Activated T-cell treated with anti-CD3 and anti-CD28 coated beads, Interleukin-2, amount 50 U/mL, for 1 hour (primary cell): ENCODE measurements around the gene LRP1.

Source experiments
- DNase-seq: peaks from one replicate; pipeline ENCODE4 v3.0.0-alpha.2; 2020

LRP1 gene

DNA sequence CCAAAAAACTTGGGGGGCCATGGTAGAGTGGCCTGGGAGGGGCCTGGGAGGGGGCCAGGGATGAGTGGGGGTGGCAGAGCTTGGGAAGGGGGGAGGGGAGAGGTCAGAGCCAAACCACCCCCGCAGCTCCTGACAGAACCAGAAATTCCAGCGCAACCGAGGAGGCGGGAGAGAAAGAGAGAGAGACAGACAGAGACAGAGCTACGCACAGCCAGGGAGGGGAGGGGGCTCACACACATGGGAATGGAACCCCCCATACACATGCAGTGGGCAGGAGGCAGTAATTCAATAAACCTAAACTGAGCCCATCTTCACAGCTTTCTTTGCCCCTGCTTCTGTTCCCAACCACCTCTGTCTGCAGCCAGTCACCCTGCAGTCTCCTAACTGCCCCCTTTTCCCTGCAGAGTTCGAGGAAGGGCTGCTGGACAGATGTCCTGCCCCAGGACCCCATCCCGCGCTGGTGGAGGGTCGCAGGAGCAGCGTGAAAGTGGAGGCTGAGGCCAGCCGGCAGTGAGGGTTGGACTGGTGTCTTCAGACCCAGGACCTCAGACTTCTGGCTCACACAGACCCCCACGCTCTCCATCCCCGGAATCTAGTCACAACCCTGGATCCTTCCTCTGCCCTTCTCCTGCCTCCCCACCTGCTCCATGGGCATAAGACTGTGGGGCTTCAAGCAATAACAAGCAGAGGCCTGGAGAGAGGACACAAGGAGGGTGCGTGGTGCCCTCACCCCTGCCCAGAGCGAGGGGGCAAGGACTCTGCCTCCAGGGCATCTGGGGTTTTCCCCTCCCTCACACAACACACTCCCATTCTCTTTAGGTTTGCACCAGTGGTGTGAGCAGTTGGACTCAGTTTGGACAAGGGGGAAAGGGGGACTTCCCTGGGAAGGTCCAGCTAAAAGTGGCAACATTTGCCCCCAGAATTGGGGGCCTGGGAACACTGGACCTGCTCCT, 33.8 kb upstream of the LRP1 start:
- DNase-seq, result no peak

DNA sequence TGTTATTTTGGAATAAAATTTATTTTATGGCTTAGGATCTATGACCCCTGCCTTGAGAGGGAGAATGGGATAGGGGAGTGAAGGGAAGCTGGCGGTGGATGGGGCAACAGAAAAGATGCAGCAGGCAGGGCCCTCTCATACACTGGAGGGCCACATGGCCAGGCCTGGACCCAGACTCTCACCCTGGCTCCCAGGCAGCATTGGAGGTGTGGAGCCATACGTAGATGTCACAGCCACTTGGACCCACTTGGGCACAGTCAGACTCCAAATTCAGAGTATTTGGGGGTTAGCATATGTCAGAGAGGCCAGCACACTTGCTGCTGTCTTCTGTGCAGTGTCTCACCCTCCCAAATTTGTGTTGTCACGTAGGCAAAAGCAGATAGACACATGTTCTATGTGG, 32.8 kb upstream of the LRP1 start:
- no peak for DNase-seq

DNA sequence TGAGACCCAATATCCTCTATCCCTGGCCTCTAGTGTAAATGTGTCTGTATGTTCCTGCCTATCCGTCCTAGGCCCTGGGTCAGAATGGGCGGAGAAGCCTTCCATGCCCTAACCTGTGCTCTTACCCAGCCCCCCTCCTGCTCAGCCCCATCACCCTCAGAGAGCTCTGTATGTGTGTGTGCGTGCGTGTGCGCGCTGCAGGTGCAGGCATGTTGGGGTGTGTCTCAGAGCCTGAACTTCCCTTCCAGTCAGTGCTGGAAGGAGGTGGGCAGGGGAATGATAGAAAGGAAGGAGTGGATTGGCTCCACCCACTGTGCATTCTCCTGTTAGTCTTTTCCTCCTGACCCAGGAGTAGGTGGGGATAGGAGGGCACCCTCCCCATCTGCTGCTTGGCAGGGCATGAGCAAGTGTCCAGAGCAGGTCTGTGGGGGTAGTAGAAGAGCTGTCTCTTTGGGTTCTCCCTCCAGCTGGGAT, 32.1 kb upstream of the LRP1 start:
- DNase-seq, result no peak

DNA sequence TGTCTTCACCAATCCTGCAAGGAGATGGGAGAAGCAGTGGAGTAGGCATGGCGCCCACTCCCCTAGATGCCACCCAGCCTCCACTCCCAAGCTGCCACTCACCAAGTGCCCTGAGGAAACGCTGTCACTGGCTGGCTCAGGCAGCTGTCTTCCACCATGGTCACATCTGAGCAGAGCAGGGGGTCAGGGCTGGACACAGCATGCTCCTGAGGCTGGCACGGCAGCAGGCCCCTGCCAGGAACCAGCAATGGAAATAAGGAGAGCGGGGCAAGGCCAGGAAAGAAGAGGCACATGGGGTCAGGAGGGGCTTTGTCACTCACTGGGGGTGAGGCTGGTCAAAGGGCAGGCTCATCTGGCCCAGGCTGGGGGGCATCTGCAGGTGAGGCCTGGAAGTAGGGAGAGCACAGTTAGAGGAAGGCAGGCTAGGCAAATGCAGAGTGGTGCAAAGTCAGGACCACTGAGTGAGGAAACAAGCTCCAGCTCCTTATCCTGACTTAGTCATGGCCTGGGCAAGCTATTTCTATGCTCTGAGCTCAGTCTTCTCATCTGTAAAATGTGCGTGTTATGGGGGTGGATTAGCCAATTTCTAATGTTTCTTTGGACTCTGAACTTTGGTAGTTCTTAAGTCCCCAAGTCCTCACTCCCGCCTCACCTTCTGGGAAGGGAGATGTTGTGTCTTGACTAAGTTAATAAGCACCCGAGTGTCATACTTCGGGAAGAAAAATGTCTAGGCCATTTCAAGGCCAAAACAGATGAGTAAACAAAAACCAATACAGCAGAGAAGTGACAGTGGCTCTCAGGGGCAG, 31.3 kb upstream of the LRP1 start:
- DNase-seq, result no peak

DNA sequence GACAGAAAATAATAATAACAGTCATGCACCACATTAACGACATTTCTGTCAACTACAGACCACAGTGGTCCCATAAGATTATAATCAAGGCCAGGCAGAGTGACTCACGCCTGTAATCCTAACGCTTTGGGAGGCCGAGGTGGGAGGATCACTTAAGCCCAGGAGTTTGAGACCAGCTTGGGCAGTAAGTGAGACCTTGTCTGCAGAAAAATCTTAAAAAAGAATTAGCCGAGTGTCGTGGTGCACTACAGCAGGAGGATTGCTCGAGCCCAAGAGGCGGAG, 30.8 kb upstream of the LRP1 start:
- no peak for DNase-seq

DNA sequence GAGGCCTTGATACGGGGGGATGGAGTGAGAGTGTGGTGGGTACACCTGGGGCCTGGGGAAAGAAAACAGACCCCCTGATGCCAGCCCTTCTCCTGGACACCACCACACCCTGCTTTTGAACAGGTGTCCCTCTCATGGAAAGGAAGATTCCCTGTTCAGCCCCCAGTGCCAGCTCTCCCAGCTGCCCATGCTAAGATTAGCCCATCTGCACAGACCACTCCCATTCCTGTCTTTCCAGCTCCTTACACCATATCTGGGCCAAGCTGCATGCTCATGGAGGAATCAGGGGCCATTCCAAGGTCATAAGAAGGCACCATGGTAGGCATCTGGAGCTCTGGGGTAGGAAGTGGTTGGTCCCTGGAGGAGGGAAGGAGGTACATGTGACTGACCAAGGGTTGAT, 29.7 kb upstream of the LRP1 start:
- no peak for DNase-seq

DNA sequence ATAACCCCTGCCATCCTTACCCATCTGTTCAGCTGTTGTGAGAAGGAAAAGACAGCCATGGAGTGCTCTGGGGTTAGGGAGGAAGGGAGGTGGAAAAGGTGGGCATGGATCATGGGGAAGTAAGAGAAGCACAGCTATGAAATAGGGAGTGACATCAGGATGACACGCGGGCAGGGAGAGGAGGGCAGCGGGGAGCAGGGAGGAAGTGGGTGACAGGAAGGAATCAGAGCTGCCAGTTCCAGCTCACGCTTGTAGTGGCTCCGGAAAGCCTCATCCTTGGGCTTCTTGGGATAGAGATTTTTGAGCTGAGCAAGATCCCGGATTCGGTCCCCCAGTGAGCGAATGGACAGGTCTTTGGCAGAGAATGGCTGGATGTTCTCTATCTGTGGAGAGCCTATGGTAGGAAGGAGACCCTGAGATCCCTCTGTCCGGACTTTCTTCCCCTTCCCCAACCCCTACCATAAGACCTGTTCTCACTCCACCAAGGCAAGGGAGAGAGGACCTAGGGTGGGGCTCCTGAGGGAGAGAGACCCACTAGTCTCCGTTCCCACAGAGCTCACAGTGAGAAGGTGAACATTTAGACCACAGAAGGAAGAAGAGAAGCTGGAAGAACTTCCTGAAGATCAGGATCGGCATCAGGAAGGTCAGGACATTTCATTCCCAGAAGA, 29.1 kb upstream of the LRP1 start:
- no peak for DNase-seq

DNA sequence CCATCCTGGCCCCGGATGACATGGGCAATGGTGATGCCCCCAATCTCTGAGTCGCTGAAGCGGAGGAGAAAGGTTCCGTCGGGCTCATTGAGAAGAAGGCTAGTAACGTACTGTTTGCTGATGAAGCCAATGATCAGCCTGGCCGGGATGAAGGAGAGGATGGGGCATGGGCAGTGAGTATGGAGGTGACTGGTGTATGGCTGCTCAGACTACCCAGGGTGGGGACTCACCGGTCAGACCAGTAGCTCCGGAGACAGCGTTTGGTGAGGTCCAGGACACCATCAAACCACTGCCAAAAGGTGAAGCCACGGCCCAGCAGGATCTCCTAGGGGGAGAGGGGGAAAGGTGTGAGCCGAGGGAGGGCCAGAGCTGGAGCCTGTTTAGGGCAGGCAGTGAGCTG, 28.5 kb upstream of the LRP1 start:
- no peak for DNase-seq

DNA sequence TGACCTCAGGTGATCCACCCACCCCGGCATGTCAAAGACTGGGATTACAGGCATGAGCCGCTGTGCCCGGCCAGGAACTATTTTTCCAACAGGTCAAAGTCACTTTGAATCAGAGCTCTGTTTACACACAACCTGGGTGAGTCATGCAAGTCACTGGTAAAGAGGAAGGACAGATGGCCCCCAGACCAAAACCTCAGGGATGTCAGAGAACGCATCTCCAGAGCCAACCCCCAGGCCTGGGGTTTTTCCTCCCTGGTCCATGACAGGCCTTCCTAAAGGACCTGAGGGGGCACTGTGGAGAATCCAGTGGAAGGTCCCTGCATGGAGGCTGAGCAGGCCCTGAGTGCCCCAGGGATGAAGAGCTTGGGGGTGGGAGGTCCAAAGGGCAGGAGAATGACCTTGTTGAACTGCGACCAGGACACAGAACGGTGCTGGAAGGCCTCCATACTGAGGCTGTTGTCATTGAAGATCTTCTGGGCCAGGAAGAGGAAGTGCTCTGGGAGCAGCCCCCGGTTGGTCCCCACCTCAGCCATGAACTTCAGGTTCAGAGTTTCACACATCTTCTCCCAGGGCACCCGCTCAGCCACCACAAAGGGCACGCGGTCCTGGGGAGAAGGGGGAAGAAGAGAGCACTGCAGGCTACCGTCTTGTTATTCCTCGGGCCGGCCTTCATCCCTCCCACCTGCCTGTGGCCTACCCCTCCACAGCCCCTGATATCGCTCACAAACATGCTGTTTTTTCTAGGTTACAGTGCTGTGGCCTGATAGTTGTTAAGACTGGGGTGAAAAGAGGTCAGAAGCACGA, 26.2 kb upstream of the LRP1 start:
- no peak for DNase-seq

DNA sequence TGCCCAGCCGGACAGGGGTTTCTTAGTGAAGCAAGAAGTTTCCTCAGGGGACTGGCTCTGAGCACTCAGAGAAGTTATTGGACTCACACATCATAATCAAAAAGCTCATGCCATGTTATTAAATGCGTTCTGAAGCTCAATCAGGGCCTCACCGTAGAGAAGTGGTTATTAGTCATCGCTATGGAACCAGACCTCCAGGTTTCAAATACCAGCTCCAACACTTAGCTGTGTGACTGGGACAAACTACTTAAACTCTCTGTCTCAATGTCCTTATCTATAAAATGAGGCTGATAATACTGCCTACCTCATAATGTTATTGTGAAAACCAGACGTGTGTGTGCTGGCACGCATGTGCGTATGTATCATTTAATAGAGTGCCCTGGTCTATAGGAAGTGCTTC, 24.4 kb upstream of the LRP1 start:
- DNase-seq, result no peak

DNA sequence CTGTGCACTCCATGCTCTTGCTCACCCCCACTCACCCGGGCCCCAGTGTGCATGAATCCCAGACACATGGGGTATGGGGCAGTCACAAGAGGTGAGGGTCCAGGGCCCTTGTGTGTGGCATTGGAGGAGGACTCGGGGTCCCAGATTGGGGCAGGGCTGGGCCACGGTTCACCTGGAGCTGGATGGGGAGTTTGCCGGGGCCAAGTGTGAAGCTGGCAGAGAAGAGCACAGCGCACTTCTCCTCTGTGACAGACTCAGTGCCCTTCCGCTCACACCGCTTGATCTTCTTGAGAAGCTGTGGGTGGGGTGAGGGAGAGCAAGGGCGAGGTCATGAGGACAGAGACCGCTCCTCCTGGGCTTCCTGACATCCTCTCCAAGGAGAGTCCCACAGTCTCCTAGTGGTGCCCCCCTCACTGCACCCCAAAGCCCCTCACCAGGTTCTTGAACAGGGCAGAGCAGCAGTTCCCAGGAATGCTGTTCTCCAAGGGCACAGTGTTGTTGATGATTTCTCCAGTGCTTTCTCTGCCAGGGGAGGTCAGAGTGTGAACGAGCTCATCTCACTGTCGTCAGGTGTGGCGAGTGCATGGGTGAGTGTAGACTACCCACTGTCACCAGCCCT, 23.9 kb upstream of the LRP1 start:
- DNase-seq, result no peak

DNA sequence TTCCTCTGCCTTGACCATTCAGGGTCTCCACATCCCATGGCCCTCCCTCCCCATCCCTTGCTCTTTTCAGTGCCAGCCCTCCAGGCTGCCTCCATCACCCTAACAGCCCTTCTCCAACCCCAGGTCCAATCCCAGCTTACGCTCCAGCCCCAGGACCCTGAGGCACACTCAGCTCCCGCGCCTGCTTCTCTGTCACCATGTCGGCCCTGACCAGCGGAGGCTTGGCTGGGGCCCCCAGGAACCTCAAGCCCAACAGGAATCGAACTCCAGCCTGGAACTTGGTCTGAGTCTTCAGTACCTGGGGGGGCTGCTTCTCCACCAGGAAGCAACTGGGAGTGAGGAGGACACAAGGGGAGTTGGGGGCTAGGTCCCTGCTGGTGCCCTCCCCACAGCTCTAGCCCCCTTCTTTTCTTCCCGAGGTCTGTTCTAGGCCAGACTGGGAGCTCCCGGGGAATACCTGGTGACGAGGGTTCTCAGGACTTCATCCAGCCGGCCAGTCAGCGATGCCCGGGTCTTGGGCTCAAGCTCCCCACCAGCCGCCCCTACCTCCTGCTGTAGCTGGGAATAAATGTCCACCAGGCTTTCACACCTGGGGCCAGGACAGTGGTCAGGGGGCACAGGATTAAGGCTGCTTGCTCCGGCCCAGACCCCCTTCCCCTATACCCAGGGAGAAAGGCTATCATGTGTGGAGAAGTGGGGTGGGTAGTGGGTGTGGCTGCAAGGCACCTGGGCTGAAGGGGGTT, 23.1 kb upstream of the LRP1 start:
- DNase-seq, result no peak

DNA sequence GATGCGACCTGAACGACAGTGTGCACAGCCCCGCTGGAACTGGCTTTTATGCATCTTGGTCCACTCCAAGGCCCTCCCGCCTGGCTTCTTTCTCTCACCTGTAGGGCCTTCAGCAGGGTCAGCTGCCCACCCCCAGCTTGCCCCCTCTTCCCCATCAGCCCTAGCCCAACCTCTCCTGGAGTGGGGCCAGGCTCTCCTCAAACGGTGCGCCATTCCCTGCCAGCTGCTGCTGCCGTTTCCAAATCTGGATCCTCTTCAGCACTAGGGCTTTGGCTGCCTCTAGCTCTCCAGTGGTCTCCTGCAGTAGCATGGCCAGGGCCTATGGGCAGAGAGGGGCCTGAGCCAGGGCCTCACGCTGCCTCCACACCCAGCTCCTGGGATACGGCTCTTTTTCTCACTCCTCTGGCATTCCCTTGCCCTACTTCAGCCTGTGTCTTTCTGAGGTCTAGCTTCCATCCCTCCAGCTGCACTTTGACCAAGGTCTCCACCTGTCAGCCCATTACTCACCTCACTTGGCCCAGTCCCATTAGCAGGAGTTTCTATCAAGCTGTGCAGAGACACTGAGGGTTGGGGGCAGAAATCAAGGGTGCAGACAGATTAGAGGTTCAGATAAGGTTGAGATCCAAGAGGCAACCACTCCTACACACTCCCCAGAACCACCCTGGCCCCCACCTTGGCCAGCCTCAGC, 22.1 kb upstream of the LRP1 start:
- no peak for DNase-seq

DNA sequence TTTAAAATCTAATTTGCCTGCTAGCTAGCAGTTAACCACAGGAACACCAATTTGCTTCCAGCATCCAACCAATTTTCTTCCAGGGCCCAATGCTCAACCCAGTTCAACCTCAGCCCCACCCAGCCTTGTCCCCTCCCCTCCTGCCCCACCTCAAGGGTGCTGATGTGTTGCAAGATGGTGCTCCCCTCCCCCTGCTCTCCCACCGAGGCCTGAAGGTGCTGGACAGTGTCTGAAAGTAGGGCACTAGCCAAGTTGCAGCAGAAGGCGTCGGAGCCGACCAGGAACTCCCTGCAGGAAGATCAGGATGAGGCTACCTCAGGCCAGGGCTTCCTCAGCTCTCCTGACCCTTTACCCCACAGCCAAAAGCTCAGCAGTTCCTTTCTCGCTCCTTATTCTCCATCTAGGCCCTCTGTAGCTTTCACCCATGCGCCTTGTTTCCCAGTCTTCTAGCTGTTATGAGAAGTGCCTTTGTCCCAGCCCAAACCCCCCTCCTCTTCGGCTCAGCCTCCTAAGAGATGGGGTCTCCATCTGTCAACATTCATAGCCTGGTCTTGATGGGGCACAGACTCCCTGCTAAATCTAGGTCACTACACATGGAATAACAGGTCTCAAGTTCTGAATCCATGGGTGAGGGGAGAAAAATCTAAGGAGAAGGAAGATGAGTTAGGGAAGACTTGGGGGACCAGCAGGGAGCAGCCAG, 20.7 kb upstream of the LRP1 start:
- DNase-seq, result no peak

DNA sequence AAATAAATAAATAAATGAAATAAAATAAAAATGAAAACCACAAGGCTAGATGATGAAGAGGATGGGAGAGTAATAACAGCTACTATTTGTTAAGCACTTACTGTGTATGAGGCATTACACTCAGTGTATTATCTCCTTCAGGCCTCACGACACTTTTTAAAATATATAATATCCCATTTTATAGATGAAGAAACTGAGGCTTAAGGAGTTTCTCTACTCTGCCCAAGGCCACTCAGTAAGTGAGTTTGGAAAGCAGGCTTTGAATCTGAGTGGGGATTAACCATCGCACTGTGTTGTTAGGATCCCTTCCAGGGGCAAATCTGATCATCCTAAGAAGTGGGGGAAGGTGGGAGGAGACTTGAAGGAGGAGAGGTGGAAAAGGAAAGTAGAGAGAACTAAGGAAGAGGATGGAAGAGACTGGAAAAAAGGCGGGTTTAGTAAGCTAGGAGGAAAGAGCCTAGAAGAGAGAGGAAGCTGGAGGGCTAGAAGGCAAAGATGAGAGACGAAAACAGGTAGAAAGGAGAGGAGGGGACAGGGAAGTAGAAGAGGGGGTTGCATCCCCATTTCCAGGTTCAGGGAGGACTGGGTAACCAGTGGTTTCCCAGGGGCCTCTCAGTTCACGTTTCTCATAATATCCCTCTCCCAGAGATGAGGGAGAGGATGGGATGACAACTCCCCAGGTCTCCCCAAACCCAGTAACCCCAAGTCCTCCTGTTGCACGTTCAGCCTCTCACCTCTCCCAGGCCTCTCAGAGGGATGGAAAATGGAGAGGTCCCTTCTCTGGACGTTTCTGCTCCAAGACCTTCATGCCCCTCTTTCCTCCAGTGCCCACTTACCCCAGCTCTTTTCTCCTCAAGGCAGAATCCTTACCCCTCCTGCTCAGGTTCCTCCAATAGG, 18.8 kb upstream of the LRP1 start:
- DNase-seq, result no peak

DNA sequence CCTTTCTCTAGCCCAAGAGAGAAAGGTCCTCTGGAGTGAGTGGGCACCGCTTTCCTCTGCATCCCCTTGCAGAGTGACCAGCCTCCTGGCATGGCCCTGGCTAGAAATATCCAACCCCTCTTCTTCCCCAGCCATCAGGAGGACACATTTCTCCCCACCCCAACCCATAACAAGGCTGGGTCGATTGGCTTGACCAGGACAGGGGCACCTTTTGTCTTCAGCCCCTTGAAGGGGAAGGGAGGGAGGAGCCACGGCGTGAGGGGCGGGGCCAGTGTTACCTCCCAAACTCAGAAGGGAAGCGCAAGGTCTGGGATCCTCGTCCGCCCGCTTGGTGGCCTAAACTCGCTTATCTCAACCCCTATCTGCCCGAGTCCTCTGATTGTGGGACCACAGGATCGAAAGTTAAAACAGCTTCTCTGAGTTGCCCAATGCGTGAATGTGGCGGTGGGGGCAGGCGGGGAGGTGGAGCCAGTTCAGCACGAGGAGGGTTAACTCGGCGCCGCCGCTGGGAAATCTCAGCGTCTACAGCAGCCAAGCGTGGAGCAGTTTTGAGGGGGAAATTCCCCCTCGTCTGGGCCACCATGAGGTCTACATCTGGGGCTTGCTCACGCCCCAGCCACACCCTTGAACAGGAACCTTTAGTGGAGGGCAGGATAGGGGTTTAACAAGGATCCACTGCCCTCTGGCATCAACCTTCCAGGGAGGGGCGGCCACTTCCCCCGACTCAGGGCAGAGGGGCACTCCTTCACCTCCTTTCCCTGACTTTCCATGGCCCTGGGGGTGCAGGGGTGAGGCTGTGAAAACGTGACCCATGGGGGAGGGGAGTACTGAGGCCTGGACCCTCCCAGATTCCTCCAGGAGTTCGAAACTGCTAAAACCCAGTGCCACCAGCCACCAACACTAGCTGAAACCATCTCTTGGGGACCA, 17.9 kb upstream of the LRP1 start:
- DNase-seq, result peak; percentile 79

DNA sequence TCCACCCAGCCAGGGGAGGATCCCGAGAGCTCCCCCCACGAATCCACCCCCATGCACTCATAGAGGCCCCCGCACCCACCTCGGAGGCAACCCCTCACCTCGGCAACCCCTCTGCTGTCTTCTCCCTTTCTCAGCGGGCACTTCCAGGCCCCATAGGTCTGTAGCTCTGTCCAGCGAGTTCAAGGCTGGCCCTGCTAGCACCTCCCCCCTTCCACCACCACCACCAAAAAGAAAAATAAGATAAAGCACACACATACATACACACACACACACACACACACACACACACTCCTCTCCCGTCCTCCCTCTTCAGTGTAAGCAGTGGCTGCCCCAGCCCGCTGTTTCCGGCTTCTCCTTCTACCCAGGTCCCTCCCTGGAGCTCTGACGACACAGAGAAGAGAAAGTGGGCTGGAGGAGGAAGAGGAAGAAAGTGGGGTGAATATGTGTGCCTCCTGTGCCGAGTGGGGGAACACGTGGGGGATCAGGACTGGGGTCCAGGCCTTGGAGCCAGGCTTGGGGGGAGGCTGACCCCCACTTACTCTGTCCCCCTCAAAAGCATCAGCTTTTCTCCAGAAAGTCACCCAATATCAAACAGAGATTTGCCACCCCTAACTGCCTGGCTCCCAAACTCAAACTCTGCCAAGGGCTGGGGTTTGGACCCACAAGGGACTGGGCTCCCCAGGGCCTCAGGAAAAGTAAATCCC, 17.1 kb upstream of the LRP1 start, which contains the start of gene STAT6:
Gene STAT6 (minus strand): TSS at position 332 of the 704 bp plus-strand sequence. CDS start 3,084 bp downstream, outside the sequence.
- DNase-seq, result peak; percentile 77
